ENCODE measurements around the gene CELF5.

DNA sequence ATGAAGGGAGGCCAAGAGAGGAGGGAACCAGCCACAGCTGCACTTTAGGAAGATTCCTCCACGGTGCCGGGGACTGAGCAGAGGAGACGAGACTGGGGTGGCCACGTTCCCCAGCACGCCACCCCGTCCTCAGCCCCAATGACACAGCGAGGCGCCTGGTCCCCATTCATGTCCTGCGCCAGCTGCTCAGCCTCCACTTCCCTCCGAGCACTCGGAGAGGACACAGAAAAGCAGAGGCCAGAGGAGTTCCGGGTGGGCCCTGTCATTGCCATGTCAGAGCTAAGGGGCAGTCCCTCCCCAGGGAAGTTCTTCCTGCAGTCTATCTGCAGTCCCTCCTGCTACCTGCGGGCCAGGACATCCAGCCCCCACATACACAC, 88.7 kb downstream of the CELF5 start:
- TF ChIP-seq POLR2AphosphoS5 (IDR thresholded peaks at IDR 0.05) (no peak), POLR2A (IDR thresholded peaks at IDR 0.05) (no peak)
